Ascending aorta (tissue), 2 donors: ENCODE data around the gene LIPF. TPM values are rescaled to one million over a fixed set of nuclear protein-coding genes. Genes with fewer than 3 reads are reported as not detected.

Experiments
- DNase-seq, 2 donors: peaks; one replicate each; pipeline ENCODE4 v3.0.0-alpha.2; 2019; ENCODE audit warnings: low spot score in 2 of 2
- H3K27ac ChIP-seq, 2 donors: fragments of 200-600 bp; sonication (generic); one replicate each; pipeline ENCODE4 v1.5.1; 2016 to 2017; ENCODE audit warnings: mild to moderate bottlenecking in 1 of 2
- H3K27me3 ChIP-seq: fragments of 200-600 bp; sonication (generic); one replicate; pipeline ENCODE4 v1.5.1; 2017
- H3K36me3 ChIP-seq, 2 donors: fragments of 200-600 bp; sonication (generic); one replicate each; pipeline ENCODE4 v1.5.1; 2016
- H3K4me1 ChIP-seq, 2 donors: fragments of 200-600 bp; sonication (generic); one replicate each; pipeline ENCODE4 v1.5.1; 2016 to 2017; ENCODE audit warnings: mild to moderate bottlenecking in 1 of 2
- H3K4me3 ChIP-seq, 2 donors: fragments of 200-600 bp; sonication (generic); one replicate each; pipeline ENCODE4 v1.5.1; 2016 to 2017; ENCODE audit warnings: mild to moderate bottlenecking in 1 of 2
- H3K9me3 ChIP-seq, 2 donors: fragments of 200-600 bp; sonication (generic); one replicate each; pipeline ENCODE4 v1.5.1; 2016
- CTCF ChIP-seq, 3 experiments: fragments of 200-600 bp in 2 of 3; fragments of 450-650 bp in 1 of 3; sonication (generic) in 2 of 3; IDR thresholded peaks; one replicate each; pipeline ENCODE4 v1.5.1; 2016 to 2019; ENCODE audit warnings: antibody characterized with exemption in 3 of 3, mild to moderate bottlenecking in 1 of 3, moderate library complexity in 1 of 3
- intact Hi-C: fragments of 100-400 bp; cut with DNase I; formaldehyde crosslinking; loops from one replicate; pipeline ENCODE4 v1.15.1; 2023
- total RNA-seq: library from RNA; depleted of rRNA; stranded (reverse); fragments of >200 nt; gene quantifications from one replicate; pipeline ENCODE4 v1.1.0, GENCODE V29; 2016

Gene LIPF
- total RNA-seq, 1 donor from 2014 or later: 7.1 TPM

DNA sequence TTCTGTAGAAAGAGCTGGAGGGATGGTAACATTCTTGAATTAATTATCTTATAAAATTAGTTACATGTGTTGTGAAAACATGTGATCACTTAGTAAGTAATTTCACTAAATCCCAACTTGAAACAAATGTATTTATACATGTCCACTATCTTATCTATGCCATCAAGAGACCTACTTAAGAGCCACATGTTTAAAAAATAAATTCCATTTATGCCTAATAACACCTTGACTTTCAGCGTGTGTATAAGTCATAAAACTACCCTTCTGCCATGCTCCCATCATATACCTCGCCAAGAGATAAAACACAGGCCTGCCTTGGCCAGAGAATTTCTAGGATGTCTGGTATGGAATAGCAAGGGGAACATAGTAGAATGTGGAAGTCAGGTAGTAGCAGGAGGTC, 40.4 kb upstream of the LIPF start:
- Histone ChIP-seq H3K36me3 (no peaks in the 10 kb centered on the region), H3K27ac (no peak overlapping the region), H3K4me3 (no peak overlapping the region), H3K4me1 (no peaks in the 10 kb centered on the region), H3K27me3 (no peaks in the 10 kb centered on the region), H3K9me3 (no peaks in the 10 kb centered on the region)
- no peak for DNase-seq
- intact Hi-C loops: no loop called here
- no peak for TF ChIP-seq CTCF (IDR thresholded peaks at IDR 0.05)

DNA sequence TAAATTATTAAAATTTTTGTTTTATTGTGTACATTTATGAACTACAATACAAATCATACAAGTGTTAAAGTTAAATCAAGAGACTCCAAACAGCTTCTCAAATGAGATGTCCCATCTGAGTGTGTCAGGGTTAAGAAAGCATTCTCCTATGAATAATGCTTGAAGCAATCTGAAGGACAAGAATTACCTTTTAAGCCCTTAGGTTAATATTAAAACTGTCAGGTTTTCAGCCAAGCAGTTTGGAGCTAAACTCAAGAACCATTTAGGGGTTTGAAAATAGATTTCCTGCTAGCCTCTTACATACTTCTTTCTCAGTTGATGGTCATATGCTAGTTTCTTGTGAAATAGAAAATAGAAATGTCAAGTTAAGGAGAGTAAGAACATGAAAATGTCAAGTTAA, 39.4 kb upstream of the LIPF start:
- no peaks in the 10 kb centered on the region for H3K27me3 ChIP-seq
- H3K4me1 ChIP-seq: no peaks in the 10 kb centered on the region
- no peak overlapping the region for H3K4me3 ChIP-seq
- H3K36me3 ChIP-seq: no peaks in the 10 kb centered on the region
- no peak for DNase-seq
- no peak overlapping the region for H3K27ac ChIP-seq
- TF ChIP-seq CTCF (IDR thresholded peaks at IDR 0.05): no peak
- H3K9me3 ChIP-seq: no peaks in the 10 kb centered on the region
- intact Hi-C loops: no loop called here

- Histone ChIP-seq H3K4me3 (no peak overlapping the region), H3K4me1 (no peaks in the 10 kb centered on the region), H3K27me3 (no peaks in the 10 kb centered on the region), H3K36me3 (no peaks in the 10 kb centered on the region), H3K9me3 (peaks cover 0 to 5% of the 10 kb centered on the region in 2 donors), H3K27ac (no peak overlapping the region)
- intact Hi-C loops: no loop called here
- TF ChIP-seq CTCF (IDR thresholded peaks at IDR 0.05): no peak
- no peak for DNase-seq
These were observed 24.1 kb upstream of the LIPF start for GRCh38 chr10:88640186-88640585.

DNA sequence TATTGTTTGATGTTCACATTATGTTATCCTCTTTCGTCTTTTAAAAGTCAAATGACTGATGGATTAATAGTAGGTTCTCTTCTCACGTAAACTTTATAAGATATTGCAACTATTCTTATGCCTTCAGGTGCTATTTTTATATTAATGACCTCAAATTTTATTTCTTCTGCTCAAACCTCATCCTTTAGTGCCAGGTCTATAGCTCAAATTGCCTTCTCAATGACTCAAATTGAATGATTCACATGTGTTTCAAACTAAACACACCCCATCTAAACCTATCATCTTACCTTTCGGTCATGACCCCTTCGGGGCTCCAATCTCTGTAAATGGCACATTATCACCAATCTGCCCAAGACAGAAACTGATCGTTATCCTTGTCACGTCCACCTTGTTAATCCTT, 22.0 kb upstream of the LIPF start:
- intact Hi-C loops: no loop called here
- Histone ChIP-seq H3K4me1 (no peaks in the 10 kb centered on the region), H3K9me3 (peaks cover 0 to 5% of the 10 kb centered on the region in 2 donors), H3K27ac (no peak overlapping the region), H3K27me3 (no peaks in the 10 kb centered on the region), H3K4me3 (no peak overlapping the region), H3K36me3 (no peaks in the 10 kb centered on the region)
- no peak for DNase-seq
- TF ChIP-seq CTCF (IDR thresholded peaks at IDR 0.05): no peak

DNA sequence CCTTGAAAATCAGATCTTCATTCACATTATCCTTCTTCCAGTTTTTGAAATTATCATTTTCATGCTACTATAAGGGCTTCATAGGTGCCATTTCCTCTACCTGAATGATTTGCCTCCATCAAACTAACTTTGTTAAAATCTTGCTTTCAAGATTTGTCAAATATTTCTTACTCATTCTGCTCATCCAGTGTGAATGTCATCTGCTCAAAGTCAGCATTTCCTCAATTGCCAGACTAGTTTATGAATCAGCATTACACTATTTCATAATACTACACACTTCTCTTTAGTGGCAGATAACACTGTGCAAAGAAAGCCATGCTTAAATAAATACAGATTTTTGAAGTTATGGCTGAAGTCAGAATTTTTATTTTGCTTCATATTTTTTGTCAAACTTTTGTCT, 21.3 kb upstream of the LIPF start:
- H3K4me1 ChIP-seq: no peaks in the 10 kb centered on the region
- no peaks in the 10 kb centered on the region for H3K27me3 ChIP-seq
- H3K36me3 ChIP-seq: no peaks in the 10 kb centered on the region
- H3K4me3 ChIP-seq: no peak overlapping the region
- intact Hi-C loops: no loop called here
- peaks cover 0 to 5% of the 10 kb centered on the region in 2 donors for H3K9me3 ChIP-seq
- no peak for DNase-seq
- TF ChIP-seq CTCF (IDR thresholded peaks at IDR 0.05): no peak
- H3K27ac ChIP-seq: no peak overlapping the region

- TF ChIP-seq CTCF (IDR thresholded peaks at IDR 0.05): no peak
- H3K4me1 ChIP-seq: no peaks in the 10 kb centered on the region
- H3K9me3 ChIP-seq: no peaks in the 10 kb centered on the region
- H3K27ac ChIP-seq: no peak overlapping the region
- H3K36me3 ChIP-seq: no peaks in the 10 kb centered on the region
- intact Hi-C loops: no loop called here
- no peaks in the 10 kb centered on the region for H3K27me3 ChIP-seq
- no peak overlapping the region for H3K4me3 ChIP-seq
- no peak for DNase-seq
These were observed 17.1 kb upstream of the LIPF start for GRCh38 chr10:88647061-88647615.
